Subcutaneous adipose tissue (tissue), 4 donors: ENCODE results near the gene ZMYM4. TPM values are rescaled to one million over a fixed set of nuclear protein-coding genes. Genes with fewer than 3 reads are reported as not detected.

Source experiments
- total RNA-seq, 4 donors: library from RNA; depleted of rRNA; stranded (reverse); fragments of >200 nt; gene quantifications; one replicate each; pipeline ENCODE4 v1.1.0, GENCODE V29; 2016
- TF ChIP-seq, protein P1 (sequence below): fragments of 450-650 bp; IDR thresholded peaks from one replicate; pipeline ENCODE4 v1.5.1; 2016; ENCODE audit warnings: low read depth, mild to moderate bottlenecking, control low read depth, antibody characterized with exemption, moderate library complexity

The ZMYM4 gene
- total RNA-seq, 4 donors from 2014 or later = 34.9 to 41.0 (median 39.5) TPM

DNA sequence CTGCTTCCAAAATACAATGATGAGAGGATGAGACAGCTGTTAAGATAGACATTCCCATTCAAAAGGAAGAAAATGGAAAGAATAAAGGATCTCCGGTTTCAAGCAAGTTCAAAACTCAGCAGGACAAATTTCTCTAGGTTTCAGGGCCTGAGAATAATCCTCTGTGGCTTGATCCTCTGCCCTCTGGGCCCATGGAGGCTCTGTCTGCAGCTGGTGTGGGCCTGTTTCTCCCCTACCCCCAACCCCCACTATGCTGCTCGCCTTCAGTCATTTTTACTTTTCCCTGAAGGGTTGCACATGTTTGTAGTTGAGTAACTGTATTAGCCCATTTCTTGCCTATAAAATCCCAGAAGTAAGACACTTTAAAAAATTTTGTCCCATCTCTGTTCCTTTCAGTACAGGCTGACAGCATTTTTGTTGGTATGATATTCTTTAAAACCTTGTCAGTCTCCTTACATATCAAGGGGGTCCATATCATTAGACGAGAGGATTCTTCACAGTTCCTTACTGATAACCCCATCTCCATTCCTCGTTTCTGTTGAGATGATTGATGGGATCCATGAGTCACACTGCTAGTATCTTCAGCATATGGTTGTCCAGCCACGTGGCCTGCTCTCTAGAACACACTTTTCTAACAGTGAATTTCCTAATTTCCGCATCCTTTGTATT lies 10.5 kb downstream of the ZMYM4 start:
- TF ChIP-seq, protein P1, sequence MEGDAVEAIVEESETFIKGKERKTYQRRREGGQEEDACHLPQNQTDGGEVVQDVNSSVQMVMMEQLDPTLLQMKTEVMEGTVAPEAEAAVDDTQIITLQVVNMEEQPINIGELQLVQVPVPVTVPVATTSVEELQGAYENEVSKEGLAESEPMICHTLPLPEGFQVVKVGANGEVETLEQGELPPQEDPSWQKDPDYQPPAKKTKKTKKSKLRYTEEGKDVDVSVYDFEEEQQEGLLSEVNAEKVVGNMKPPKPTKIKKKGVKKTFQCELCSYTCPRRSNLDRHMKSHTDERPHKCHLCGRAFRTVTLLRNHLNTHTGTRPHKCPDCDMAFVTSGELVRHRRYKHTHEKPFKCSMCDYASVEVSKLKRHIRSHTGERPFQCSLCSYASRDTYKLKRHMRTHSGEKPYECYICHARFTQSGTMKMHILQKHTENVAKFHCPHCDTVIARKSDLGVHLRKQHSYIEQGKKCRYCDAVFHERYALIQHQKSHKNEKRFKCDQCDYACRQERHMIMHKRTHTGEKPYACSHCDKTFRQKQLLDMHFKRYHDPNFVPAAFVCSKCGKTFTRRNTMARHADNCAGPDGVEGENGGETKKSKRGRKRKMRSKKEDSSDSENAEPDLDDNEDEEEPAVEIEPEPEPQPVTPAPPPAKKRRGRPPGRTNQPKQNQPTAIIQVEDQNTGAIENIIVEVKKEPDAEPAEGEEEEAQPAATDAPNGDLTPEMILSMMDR = no peak

DNA sequence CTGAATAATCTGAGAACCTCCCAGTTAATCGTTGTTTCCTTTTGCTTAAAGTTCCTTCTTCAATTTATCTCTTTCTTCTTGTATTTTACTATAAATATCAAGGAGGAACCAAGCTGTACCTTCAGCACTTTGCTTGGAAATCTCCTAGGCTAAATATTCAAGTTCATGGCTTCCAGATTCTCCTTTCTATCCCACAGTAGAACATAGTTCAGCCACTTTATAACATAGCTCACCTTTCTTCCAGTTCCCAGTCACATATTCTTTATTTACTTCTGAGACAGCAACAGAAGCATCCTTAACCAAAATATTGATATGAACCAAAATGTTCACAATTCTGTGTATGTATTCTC lies 11.0 kb downstream of the ZMYM4 start:
- TF ChIP-seq, protein P1 = no peak

DNA sequence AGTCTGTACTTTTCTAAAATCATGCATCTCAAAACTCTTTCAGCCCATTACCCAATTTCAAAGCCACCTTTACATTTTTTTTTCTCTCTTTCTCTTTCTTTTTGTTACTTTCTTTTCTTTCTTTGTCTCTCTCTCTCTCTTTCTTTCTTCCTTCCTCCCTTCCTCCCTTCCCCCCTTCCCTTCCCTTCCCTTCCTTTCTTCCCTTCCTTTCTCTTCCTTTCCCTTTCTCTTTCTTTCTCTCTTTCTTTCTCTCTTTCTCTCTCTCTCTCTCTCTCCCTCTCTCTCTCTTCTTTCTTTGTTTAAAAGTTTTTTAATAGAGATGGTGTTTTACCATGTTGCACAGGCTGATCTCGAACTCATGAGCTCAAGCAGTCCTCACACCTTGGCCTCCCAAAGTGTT lies 11.5 kb downstream of the ZMYM4 start:
- TF ChIP-seq, protein P1 = no peak

DNA sequence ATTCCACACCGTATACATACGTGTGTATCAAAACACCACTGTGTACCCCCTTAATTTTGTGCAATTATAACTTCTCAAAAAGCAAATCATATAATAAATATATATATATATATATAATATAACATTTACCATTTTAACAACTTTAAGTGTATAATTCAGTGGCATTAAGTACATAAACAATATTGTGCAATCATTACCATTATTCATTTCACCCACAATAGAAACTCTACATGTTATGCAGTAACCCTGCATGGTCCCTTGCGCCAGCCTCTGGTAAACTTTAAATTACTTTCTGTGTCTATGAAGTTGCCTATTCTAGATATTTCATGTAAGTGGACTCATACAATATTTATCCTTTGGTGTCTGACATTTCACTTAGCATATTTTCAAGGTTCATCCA lies 13.1 kb downstream of the ZMYM4 start:
- TF ChIP-seq, protein P1 = no peak

DNA sequence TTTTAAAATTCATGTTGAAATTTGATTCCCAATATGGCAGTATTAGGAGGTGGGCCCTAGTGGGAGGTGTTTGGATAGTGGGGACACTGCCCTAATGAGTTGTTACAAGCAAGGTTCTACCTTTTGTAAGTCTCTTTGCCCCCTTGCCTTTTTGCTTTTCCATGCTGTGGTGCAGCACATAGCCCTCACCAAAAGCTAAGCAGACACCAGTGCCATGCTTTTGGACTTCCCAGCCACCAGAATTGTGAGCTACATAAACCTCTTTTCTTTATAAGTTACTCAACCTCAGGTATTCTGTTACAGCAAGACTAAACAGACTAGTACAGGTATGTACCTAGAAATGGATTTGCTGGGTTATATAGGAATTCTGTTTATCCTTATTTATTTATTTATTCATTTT lies 13.7 kb downstream of the ZMYM4 start:
- TF ChIP-seq, protein P1 = no peak

DNA sequence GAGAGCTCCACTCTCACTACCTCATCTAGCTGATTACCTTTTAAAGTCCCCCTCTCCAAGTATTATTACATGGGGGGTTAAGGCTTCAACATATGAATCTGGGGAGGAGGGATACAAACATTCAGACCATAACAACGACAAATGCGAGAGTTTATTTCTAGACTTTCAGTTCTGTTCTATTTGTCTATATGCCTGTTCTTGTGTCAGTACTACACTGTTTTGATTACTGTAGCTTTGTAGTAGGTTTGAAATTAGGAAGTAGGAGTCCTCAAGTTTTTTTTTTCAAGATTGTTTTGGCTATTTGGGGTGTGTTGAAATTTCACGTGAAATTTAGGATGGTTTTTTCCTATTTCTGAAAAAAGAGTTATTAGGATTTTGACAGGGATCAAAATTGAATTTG lies 16.3 kb downstream of the ZMYM4 start:
- TF ChIP-seq, protein P1 = no peak

DNA sequence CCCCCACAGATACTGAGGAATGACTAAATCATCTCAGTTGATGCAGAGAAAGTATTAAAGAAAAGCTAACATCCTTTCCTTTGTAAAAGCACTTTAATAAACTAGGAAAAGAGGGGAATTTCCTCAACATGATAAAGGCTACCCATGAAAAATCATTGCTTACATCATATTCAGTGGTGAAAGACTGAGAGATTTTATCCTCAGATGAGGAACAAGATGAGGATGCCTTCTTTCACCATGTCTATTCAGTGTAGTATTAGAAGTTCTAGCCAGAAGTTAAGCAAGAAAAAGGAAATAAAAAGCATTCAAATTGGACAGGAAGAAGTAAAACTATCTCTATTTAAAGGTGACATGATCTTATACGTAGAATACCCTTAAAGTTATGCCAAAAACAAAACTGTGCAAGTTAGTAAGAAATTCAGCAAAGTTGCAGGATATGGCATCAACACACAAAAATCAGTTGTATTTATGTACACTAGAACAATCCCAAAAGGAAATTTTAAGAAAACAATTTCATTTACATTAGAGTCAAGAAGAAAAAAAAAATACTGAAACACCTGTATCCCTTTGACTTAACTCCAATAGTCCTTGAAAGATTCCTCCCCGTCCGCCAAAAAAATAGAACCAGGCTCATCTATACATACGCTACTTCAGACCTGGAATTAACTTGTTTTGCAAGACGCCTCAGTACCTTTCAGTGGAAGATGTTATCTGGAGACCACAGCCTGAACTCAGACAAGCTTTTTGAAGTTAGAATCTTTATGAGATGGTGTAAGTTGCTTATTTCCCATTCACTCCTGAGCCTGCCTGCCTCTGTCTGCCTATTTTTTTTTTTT lies 17.5 kb downstream of the ZMYM4 start:
- TF ChIP-seq, protein P1 = no peak
